ENCODE measurements around the gene NR4A1. TPM values are rescaled to one million over a fixed set of nuclear protein-coding genes. Genes with fewer than 3 reads are reported as not detected.

The NR4A1 gene
- total RNA-seq, 2 donors from 2014 or later, result 79.2 to 133 TPM

DNA sequence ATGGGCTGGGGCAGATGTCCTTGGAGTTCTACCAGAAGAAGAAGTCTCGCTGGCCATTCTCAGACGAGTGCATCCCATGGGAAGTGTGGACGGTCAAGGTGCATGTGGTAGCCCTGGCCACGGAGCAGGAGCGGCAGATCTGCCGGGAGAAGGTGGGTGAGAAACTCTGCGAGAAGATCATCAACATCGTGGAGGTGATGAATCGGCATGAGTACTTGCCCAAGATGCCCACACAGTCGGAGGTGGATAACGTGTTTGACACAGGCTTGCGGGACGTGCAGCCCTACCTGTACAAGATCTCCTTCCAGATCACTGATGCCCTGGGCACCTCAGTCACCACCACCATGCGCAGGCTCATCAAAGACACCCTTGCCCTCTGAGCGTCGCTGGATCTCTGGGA lies 25.6 kb downstream of the NR4A1 start:
- Mint-ChIP-seq H3K27me3 (no peaks in the 10 kb centered on the region), H3K27ac (no peak overlapping the region), H3K4me3 (no peak overlapping the region), H3K4me1 (peaks cover 25% of the 10 kb centered on the region), H3K36me3 (ENCODE audit: low read depth) (peaks cover 5% of the 10 kb centered on the region)
- no peak for ATAC-seq
- no peak for DNase-seq
- no peaks in the 10 kb centered on the region for H3K9me3 ChIP-seq (ENCODE audit: control insufficient read depth, low read length, poor library complexity, severe bottlenecking)

DNA sequence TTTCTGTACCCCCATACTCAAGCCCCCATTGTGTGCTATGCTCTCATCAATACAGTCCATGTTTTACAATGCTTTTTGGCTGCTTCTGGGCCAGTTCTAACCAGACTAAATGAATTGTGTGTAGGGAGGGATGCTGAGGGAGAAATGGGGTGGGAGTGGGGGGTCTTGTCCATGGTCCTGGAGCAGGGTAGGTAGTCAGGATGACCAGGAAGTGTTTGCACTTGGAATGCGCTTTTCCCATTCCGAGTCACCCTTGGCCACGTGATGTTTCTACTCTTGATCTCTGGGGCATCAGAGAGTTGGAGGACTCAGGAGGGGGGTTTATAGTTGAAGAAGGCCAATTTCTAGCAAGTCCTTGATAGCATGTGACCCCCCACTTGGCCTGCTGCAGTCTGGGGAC lies 27.0 kb downstream of the NR4A1 start:
- ATAC-seq (no peak), DNase-seq (no peak)
- H3K27me3 Mint-ChIP-seq, result no peaks in the 10 kb centered on the region
- no peaks in the 10 kb centered on the region for H3K9me3 ChIP-seq (ENCODE audit: control insufficient read depth, low read length, poor library complexity, severe bottlenecking)
- peaks cover 5% of the 10 kb centered on the region for H3K36me3 Mint-ChIP-seq (ENCODE audit: low read depth)
- H3K27ac Mint-ChIP-seq, result no peak overlapping the region
- no peak overlapping the region for H3K4me3 Mint-ChIP-seq
- peaks cover 19% of the 10 kb centered on the region for H3K4me1 Mint-ChIP-seq

DNA sequence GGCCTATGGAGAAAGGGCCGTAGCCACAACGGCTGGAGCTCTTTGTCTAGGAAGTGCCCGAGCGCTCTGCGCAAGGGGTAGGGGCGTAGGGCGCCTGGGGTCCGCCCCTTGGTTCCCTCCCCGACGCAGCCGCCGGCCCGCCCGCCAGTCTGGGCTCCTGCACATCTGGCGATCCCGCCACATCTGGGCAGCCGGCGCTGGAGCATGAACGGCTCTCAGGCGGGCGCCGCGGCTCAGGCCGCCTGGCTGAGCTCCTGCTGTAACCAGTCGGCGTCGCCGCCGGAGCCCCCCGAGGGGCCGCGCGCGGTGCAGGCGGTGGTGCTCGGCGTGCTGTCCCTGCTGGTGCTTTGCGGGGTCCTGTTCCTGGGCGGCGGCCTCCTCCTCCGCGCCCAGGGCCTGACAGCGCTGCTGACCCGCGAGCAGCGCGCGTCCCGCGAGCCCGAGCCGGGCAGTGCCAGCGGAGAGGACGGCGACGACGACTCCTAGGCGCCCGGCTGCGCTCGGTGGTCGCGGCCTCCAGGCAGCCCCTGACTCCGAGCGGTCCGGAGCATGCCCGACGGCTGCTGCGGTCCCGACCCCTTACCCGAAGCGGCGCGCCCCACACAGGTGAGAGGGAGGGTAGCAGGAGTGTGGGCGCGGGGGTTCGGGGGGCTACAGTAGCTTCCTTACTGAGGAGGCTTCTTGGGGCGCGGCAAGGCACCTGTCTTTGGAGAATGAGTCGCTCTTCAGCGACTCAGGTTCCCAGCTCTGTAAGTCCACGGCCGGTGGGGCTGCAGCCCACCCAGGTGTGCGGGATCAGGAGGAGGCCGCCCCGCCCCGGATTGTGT lies 28.5 kb downstream of the NR4A1 start, which contains the start of gene SMIM41:
TSS of gene SMIM41 (plus strand) at position 129 of the 827 bp plus-strand sequence. CDS start at position 205, 76 bp downstream.
- Mint-ChIP-seq H3K27me3 (no peaks in the 10 kb centered on the region), H3K4me3 (no peak within 1 kb of the TSS), H3K27ac (peak within 1 kb of the TSS; percentile 8), H3K36me3 (ENCODE audit: low read depth) (peaks cover 3% of the 10 kb centered on the region), H3K4me1 (peaks cover 13% of the 10 kb centered on the region)
- no peak for ATAC-seq
- no peak for DNase-seq
- H3K9me3 ChIP-seq (ENCODE audit: control insufficient read depth, low read length, poor library complexity, severe bottlenecking), result no peaks in the 10 kb centered on the region

DNA sequence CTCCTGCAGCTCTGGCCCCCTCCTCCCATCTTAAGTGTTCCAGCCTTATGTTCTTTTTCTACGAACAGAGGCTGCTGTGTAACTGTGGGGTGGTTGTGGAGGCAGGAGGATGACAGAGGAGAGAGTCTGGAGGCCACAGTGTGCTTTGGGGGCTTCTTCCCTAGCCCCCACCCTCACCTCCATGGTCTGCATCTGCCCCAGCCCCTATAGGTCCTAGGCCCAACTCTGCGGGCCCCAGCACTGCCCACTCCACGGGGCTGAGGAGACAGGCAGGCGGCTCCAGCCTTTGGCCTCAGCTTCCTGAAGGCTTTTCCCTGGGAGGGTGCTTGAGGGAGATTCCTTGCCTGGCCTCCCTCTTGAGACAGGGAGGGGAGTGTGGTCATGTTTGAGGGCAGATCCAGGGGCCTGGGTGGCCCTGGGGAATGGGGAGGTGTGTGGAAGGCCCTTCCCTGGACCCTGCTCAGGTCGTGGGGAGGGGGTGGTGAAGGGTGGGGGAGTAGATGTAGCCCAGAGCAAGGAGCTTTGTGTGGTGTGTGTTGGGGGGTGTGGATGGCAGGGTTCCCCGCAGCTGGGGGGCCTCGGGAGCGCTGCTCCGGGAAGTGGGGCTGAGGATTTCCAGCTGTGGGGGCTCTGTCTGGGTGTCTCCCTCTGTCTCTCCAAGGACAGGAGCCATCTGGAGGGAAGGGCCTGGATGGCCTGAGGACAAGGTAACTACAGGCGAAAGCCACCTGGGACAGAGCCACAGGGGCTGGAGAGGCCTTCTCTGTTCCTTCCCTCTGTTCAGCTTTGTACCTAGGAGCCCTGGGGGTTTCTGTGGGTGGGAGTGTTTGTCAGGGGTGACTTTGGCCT lies 29.4 kb downstream of the NR4A1 start:
- no peaks in the 10 kb centered on the region for H3K9me3 ChIP-seq (ENCODE audit: control insufficient read depth, low read length, poor library complexity, severe bottlenecking)
- Mint-ChIP-seq H3K36me3 (ENCODE audit: low read depth) (peaks cover 3% of the 10 kb centered on the region), H3K4me1 (peaks cover 13% of the 10 kb centered on the region), H3K4me3 (no peak overlapping the region), H3K27ac (peak overlapping the region; percentile 8), H3K27me3 (peaks cover 6% of the 10 kb centered on the region)
- no peak for DNase-seq
- ATAC-seq, result no peak

DNA sequence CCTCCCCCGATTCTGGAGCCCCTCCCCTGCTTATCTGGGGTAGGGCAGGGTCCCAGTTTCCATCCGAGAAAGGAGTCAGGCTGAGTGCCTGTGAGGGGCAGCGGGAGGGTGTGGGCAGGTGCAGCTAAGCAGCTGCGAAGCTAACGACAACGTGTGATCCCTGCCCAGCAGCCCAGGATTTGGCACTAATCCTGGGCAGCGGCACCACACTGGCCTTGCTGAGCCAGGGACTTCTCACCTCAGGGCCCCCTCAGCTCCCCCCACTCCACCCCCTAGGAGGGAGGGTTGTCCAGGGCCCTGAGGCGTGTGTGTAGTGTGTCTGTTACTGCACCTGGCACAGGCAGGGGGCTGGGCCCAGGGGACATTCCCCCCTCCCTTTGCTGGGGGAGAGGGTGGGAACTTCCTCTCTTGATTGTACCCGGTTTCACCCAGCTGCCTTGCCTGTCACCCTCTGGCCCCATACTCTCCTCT lies 30.1 kb downstream of the NR4A1 start:
- ATAC-seq (peak; percentile 77), DNase-seq (no peak)

DNA sequence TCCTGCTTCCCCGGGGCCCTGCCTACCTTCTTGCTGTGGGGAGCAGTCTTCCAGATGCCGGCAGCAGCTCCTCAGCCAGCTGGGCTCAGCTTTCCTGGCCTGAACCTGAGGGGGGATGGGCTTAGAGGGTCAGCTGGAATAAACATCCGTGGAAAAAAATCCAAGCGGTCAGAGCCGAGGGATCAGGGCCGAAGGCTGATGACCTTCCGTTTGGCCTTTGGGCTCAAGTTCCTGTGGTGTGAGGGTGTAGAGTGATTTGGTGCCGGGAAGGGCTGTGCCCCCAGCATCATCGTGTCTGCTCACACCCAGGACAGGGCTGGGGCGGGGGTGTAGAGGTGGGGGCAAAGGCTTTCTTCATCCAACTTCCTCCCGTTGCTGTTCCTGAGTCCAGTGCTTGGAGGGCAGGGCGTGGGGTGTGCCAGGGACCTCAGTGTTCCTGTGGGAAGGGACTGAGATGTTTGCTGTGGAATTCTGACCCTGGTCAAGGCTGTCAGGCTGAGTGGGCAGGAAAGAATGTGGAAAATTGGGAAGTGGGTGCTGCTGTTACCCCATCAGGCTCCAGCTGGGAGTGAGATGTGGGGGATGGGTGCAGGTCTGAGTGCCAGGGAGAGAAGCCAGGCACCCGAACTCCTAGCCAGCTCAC lies 30.9 kb downstream of the NR4A1 start:
- no peaks in the 10 kb centered on the region for H3K9me3 ChIP-seq (ENCODE audit: control insufficient read depth, low read length, poor library complexity, severe bottlenecking)
- Mint-ChIP-seq H3K4me3 (no peak overlapping the region), H3K36me3 (ENCODE audit: low read depth) (peaks cover 3% of the 10 kb centered on the region), H3K27me3 (peaks cover 19% of the 10 kb centered on the region), H3K4me1 (peaks cover 13% of the 10 kb centered on the region), H3K27ac (peak overlapping the region; percentile 8)
- ATAC-seq, result no peak
- no peak for DNase-seq

More for the DNA sequence above, 30.1 kb downstream of the NR4A1 start:
- Mint-ChIP-seq H3K4me1 (peaks cover 13% of the 10 kb centered on the region), H3K4me3 (no peak overlapping the region), H3K27ac (peak overlapping the region; percentile 8), H3K27me3 (peaks cover 10% of the 10 kb centered on the region), H3K36me3 (ENCODE audit: low read depth) (peaks cover 3% of the 10 kb centered on the region)
- no peaks in the 10 kb centered on the region for H3K9me3 ChIP-seq (ENCODE audit: control insufficient read depth, low read length, poor library complexity, severe bottlenecking)

DNA sequence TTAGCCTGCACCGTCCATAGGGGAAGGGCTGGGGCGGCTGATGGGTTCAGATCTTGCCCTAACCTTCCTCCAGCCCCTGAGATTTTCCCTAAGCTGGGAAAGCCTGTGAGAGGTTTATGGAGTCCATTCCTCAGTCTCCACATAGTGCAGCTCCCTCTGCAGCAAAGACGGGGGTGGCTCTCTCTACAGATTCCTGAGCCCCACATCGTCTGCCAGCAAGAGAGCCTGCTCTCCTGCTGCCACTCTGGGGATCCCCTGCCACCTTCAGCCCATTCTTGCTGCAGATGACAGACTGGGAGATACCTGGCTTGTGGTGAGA lies 31.4 kb downstream of the NR4A1 start:
- Mint-ChIP-seq H3K36me3 (ENCODE audit: low read depth) (peaks cover 3% of the 10 kb centered on the region), H3K27ac (no peak overlapping the region), H3K4me3 (no peak overlapping the region), H3K4me1 (peaks cover 13% of the 10 kb centered on the region), H3K27me3 (peaks cover 23% of the 10 kb centered on the region)
- no peaks in the 10 kb centered on the region for H3K9me3 ChIP-seq (ENCODE audit: control insufficient read depth, low read length, poor library complexity, severe bottlenecking)
- ATAC-seq (no peak), DNase-seq (no peak)

DNA sequence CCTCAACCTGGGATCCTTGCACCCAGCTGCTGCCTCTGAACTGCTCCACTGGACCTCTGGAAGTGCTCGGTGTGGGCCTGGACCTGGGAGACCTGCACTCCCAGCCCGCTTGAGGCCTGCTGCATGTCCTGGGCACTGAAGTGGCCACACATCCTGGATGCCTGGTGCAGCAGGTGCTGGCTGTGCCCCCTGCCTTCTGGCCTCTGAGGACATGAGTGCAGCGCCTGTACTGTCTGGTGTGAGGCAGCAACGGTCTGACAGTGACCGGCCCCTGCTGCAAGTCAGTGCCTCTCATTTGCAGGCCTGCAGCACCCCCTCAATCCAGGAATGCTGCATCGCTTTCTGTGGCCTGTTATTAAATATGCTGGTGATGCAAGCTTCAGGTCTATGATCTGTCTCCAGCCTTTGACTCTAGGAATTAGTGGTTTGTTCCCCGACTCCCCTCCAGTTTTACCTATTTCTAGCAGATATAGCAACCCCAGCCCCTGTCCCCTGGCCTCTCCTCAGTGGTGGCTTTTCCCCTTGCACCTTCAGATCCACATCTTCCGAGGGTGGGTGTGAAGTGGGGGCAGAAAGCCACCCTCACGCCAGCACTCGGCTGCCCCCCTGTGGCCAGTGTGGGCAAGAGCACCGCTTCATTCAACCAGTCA lies 31.9 kb downstream of the NR4A1 start:
- peak; percentile 59 to 61 (median 60) for DNase-seq
- Mint-ChIP-seq H3K36me3 (ENCODE audit: low read depth) (no peaks in the 10 kb centered on the region), H3K4me3 (no peak overlapping the region), H3K4me1 (peaks cover 11% of the 10 kb centered on the region), H3K27me3 (peaks cover 28% of the 10 kb centered on the region), H3K27ac (peak overlapping the region; percentile 65)
- ATAC-seq, result peak; percentile 78
- H3K9me3 ChIP-seq (ENCODE audit: control insufficient read depth, low read length, poor library complexity, severe bottlenecking), result no peaks in the 10 kb centered on the region

DNA sequence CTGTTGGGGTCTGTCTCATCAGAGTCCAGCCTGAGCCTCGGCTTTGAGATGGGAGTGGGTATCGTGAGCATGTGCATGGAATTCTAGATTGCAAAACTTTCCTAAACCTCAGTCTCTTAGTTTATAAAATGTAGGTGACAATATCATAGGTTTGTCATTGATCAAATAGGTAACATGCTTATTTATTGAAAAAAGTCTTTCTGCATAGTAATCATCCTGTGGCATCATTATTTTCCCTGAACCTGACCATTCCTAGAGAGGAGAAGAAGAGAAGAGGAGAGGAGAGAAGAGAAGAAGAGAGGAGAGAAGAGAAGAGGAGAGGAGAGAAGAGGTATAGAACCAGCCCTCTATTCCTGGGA lies 32.4 kb downstream of the NR4A1 start:
- H3K9me3 ChIP-seq (ENCODE audit: control insufficient read depth, low read length, poor library complexity, severe bottlenecking), result no peaks in the 10 kb centered on the region
- Mint-ChIP-seq H3K4me1 (peaks cover 11% of the 10 kb centered on the region), H3K36me3 (ENCODE audit: low read depth) (peaks cover 2% of the 10 kb centered on the region), H3K27ac (peak overlapping the region; percentile 65), H3K27me3 (peaks cover 33% of the 10 kb centered on the region), H3K4me3 (no peak overlapping the region)
- ATAC-seq (no peak), DNase-seq (no peak)

DNA sequence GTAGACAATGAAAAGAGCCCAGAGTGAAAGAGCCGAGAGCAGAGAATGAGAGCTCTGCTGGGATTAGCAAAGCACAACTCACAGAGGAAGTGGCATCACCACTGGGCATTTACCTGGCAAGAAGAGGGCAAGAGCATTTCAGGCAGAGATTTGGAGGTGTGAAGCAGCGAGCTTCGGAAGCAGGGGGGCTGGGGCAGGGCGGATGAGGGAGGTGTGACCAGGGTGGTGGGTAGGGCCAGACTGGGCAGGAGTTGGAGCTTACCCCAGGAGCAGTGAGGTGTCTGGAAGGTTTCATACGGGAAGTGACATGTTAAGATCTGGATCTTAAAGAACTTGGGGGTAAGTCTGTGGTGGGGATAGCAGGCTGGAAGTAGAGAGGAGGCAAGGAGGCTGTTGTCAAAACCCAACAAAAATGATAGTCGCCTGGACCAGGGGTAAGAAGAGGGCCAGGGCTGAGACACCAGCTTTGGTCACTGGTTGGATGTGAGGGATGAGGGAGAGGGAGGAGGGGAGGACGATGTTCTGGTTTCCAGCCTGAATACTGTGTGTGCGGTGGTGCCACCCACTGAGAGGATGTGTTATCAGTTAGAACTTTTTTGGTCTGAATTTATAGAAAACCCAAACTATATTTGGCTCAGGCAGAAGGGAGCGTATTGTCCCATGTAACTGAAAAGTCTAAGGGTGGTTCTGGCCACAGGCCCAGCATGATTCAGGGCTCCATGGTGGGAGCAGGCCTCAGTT lies 33.4 kb downstream of the NR4A1 start:
- Mint-ChIP-seq H3K4me1 (peaks cover 13% of the 10 kb centered on the region), H3K4me3 (no peak overlapping the region), H3K36me3 (ENCODE audit: low read depth) (peaks cover 4% of the 10 kb centered on the region), H3K27ac (no peak overlapping the region), H3K27me3 (peaks cover 44% of the 10 kb centered on the region)
- no peaks in the 10 kb centered on the region for H3K9me3 ChIP-seq (ENCODE audit: control insufficient read depth, low read length, poor library complexity, severe bottlenecking)
- ATAC-seq (no peak), DNase-seq (no peak)

DNA sequence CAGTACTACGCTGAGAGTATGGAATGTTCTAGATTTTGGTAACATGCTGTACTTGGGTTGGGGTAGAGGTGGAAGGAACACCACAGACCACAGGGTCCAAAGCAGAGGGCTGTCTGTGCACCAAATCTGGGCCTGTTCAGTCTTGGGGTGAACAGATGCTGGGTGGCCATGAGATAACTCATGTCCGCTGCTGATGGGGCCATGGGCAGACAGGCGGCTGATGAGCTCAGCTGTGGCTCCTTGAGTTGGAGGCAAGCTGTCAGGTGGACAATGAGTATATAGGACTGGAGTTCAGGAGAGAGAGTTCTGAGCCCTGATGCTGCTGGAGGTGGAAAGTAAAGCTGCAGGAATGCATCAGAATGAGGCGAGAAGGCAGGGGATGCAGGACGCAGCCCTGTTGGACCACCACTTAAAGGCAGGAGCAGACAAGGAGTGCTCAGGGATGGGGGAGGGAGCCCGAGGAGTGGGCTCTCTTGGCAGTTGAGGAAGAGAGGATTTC lies 34.5 kb downstream of the NR4A1 start:
- DNase-seq (no peak), ATAC-seq (no peak)
- peaks cover 4% of the 10 kb centered on the region for H3K36me3 Mint-ChIP-seq (ENCODE audit: low read depth)
- peaks cover 54% of the 10 kb centered on the region for H3K27me3 Mint-ChIP-seq
- no peak overlapping the region for H3K4me3 Mint-ChIP-seq
- peaks cover 13% of the 10 kb centered on the region for H3K4me1 Mint-ChIP-seq
- no peak overlapping the region for H3K27ac Mint-ChIP-seq
- no peaks in the 10 kb centered on the region for H3K9me3 ChIP-seq (ENCODE audit: control insufficient read depth, low read length, poor library complexity, severe bottlenecking)

DNA sequence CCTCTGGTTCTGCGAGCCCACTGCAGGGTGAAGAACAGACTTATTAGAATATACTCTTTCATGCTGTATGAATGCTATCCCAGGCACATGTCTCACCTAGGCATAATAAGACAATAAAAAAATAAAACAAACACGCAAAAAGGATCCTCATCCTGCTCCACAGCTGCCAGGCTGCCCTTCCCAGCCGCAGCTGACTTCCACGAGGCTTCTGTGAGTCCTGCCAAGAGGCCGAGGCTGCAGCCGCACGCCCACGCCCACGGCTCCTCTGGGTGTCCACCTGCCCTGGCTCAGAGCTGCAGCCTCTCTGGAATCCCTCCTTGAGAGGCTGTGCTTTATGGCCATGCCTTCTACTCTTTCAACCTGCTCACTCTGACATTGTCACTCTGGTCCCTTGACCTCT lies 35.1 kb downstream of the NR4A1 start:
- Mint-ChIP-seq H3K4me3 (no peak overlapping the region), H3K36me3 (ENCODE audit: low read depth) (peaks cover 4% of the 10 kb centered on the region), H3K4me1 (peaks cover 13% of the 10 kb centered on the region), H3K27ac (no peak overlapping the region), H3K27me3 (peaks cover 61% of the 10 kb centered on the region)
- H3K9me3 ChIP-seq (ENCODE audit: control insufficient read depth, low read length, poor library complexity, severe bottlenecking), result no peaks in the 10 kb centered on the region
- DNase-seq, result no peak
- no peak for ATAC-seq
